ENCODE data around the gene PAQR8.

PAQR8 gene, protein sequence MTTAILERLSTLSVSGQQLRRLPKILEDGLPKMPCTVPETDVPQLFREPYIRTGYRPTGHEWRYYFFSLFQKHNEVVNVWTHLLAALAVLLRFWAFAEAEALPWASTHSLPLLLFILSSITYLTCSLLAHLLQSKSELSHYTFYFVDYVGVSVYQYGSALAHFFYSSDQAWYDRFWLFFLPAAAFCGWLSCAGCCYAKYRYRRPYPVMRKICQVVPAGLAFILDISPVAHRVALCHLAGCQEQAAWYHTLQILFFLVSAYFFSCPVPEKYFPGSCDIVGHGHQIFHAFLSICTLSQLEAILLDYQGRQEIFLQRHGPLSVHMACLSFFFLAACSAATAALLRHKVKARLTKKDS

GRCh38 chr6:52361945-52362442 is at the start of gene PAQR8:
Gene PAQR8, plus strand, starts transcription at chr6:52362151. Its CDS starts 41,063 bp downstream, at chr6:52403214.
- H3K27me3 ChIP-seq (ENCODE audit: control insufficient read depth, insufficient read depth, low read length), result no peaks in the 10 kb centered on the region
- peak within 1 kb of the TSS; percentile 96 for H3K4me3 ChIP-seq (ENCODE audit: low read length)
- H3K9me3 ChIP-seq (ENCODE audit: control insufficient read depth, low read length), result no peaks in the 10 kb centered on the region
- H3K36me3 ChIP-seq (ENCODE audit: control insufficient read depth, insufficient read depth, low read length), result no peaks in the 10 kb centered on the region
- H3K4me1 ChIP-seq (ENCODE audit: control insufficient read depth, insufficient read depth, low read length), result peaks cover 25% of the 10 kb centered on the region
- peak within 1 kb of the TSS; percentile 99 for H3K9ac ChIP-seq (ENCODE audit: low read length)

DNA sequence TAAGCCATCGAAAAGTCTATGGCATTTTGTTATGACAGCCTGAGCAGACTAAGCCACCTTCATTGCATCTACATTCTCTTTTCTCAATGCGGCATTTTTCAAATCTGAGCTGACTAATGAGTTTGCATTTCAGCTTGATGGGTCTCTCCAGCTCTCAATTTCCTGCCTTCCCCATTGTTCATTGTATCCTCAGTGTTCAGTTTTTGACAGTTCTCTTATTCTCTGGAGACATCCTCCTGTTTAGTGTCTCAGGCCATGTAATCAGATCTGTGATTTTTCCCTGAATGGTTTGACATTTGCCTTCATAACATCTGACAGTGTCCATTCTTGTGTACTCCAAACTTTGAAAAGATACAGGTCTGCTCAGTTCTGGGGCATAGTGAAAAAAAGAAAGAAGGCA is 49.5 kb upstream of the PAQR8 start:
- Histone ChIP-seq H3K36me3 (ENCODE audit: control insufficient read depth, insufficient read depth, low read length) (no peaks in the 10 kb centered on the region), H3K4me1 (ENCODE audit: control insufficient read depth, insufficient read depth, low read length) (peaks cover 14% of the 10 kb centered on the region), H3K4me3 (ENCODE audit: low read length) (no peak overlapping the region), H3K27me3 (ENCODE audit: control insufficient read depth, insufficient read depth, low read length) (no peaks in the 10 kb centered on the region), H3K9ac (ENCODE audit: low read length) (no peak overlapping the region), H3K9me3 (ENCODE audit: control insufficient read depth, low read length) (no peaks in the 10 kb centered on the region)

GRCh38 chr6:52314752-52315151 is 47.2 kb upstream of the PAQR8 start:
- no peak overlapping the region for H3K9ac ChIP-seq (ENCODE audit: low read length)
- H3K9me3 ChIP-seq (ENCODE audit: control insufficient read depth, low read length), result no peaks in the 10 kb centered on the region
- H3K4me3 ChIP-seq (ENCODE audit: low read length), result no peak overlapping the region
- no peaks in the 10 kb centered on the region for H3K36me3 ChIP-seq (ENCODE audit: control insufficient read depth, insufficient read depth, low read length)
- H3K27me3 ChIP-seq (ENCODE audit: control insufficient read depth, insufficient read depth, low read length), result no peaks in the 10 kb centered on the region
- H3K4me1 ChIP-seq (ENCODE audit: control insufficient read depth, insufficient read depth, low read length), result peaks cover 23% of the 10 kb centered on the region

- H3K9me3 ChIP-seq (ENCODE audit: control insufficient read depth, low read length), result no peaks in the 10 kb centered on the region
- H3K4me1 ChIP-seq (ENCODE audit: control insufficient read depth, insufficient read depth, low read length), result peaks cover 23% of the 10 kb centered on the region
- H3K27me3 ChIP-seq (ENCODE audit: control insufficient read depth, insufficient read depth, low read length), result no peaks in the 10 kb centered on the region
- no peak overlapping the region for H3K9ac ChIP-seq (ENCODE audit: low read length)
- no peaks in the 10 kb centered on the region for H3K36me3 ChIP-seq (ENCODE audit: control insufficient read depth, insufficient read depth, low read length)
- H3K4me3 ChIP-seq (ENCODE audit: low read length), result no peak overlapping the region
Observed at GRCh38 chr6:52317211-52317610, 44.7 kb upstream of the PAQR8 start.

- no peak overlapping the region for H3K4me3 ChIP-seq (ENCODE audit: low read length)
- no peaks in the 10 kb centered on the region for H3K36me3 ChIP-seq (ENCODE audit: control insufficient read depth, insufficient read depth, low read length)
- H3K9me3 ChIP-seq (ENCODE audit: control insufficient read depth, low read length), result no peaks in the 10 kb centered on the region
- no peak overlapping the region for H3K9ac ChIP-seq (ENCODE audit: low read length)
- H3K4me1 ChIP-seq (ENCODE audit: control insufficient read depth, insufficient read depth, low read length), result peaks cover 23% of the 10 kb centered on the region
- H3K27me3 ChIP-seq (ENCODE audit: control insufficient read depth, insufficient read depth, low read length), result no peaks in the 10 kb centered on the region
Observed at GRCh38 chr6:52317841-52318581, 43.9 kb upstream of the PAQR8 start.

- no peaks in the 10 kb centered on the region for H3K9me3 ChIP-seq (ENCODE audit: control insufficient read depth, low read length)
- no peaks in the 10 kb centered on the region for H3K27me3 ChIP-seq (ENCODE audit: control insufficient read depth, insufficient read depth, low read length)
- H3K4me1 ChIP-seq (ENCODE audit: control insufficient read depth, insufficient read depth, low read length), result peaks cover 32% of the 10 kb centered on the region
- no peak overlapping the region for H3K4me3 ChIP-seq (ENCODE audit: low read length)
- no peak overlapping the region for H3K9ac ChIP-seq (ENCODE audit: low read length)
- no peaks in the 10 kb centered on the region for H3K36me3 ChIP-seq (ENCODE audit: control insufficient read depth, insufficient read depth, low read length)
Observed at GRCh38 chr6:52324189-52324588, 37.8 kb upstream of the PAQR8 start.

DNA sequence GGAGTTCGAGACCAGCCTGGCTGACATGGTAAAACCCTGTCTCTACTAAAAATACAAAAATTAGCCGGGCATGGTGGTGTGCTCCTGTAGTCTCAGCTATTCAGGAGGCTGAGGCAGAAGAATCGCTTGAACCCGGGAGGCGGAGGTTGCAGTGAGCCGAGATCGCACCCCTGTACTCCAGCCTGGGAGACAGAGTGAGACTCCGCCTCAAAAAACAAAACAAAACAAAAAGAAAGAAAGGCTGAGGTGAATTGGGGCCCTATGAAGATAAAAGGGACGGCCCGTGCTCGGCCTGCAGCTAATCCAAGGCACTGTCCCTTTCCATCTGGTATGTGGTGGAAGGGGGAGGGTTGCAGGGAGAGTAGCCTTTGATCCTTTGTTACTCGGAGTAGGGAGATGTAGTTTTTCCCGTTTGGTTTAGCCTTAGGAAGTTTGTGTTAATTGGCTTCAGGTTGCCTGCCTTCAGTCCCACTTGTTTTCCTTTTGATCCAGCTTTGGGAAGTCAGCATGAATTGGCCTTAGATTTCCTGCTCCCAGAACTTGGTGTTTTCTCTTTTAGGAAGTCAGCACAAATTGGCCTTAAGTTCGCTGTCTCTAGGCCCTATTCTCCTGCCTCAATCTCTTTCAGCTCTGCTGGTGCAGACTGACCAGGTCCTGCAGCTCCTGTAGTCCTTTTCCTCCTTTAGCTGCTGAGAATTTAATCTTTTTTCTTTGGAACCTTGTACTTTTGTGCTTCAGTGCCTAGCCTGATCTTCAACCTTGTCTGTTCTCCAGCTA is 36.1 kb upstream of the PAQR8 start:
- Histone ChIP-seq H3K27me3 (ENCODE audit: control insufficient read depth, insufficient read depth, low read length) (no peaks in the 10 kb centered on the region), H3K36me3 (ENCODE audit: control insufficient read depth, insufficient read depth, low read length) (no peaks in the 10 kb centered on the region)

GRCh38 chr6:52326540-52327364 is 35.2 kb upstream of the PAQR8 start:
- Histone ChIP-seq H3K27me3 (ENCODE audit: control insufficient read depth, insufficient read depth, low read length) (no peaks in the 10 kb centered on the region), H3K4me3 (ENCODE audit: low read length) (no peak overlapping the region), H3K9me3 (ENCODE audit: control insufficient read depth, low read length) (no peaks in the 10 kb centered on the region), H3K4me1 (ENCODE audit: control insufficient read depth, insufficient read depth, low read length) (peaks cover 53% of the 10 kb centered on the region), H3K9ac (ENCODE audit: low read length) (no peak overlapping the region), H3K36me3 (ENCODE audit: control insufficient read depth, insufficient read depth, low read length) (no peaks in the 10 kb centered on the region)

More for the DNA sequence above, 36.1 kb upstream of the PAQR8 start:
- no peak overlapping the region for H3K9ac ChIP-seq (ENCODE audit: low read length)
- H3K4me3 ChIP-seq (ENCODE audit: low read length), result no peak overlapping the region
- H3K9me3 ChIP-seq (ENCODE audit: control insufficient read depth, low read length), result no peaks in the 10 kb centered on the region
- peaks cover 45% of the 10 kb centered on the region for H3K4me1 ChIP-seq (ENCODE audit: control insufficient read depth, insufficient read depth, low read length)

GRCh38 chr6:52328303-52328662 is 33.7 kb upstream of the PAQR8 start:
- Histone ChIP-seq H3K36me3 (ENCODE audit: control insufficient read depth, insufficient read depth, low read length) (no peaks in the 10 kb centered on the region), H3K4me1 (ENCODE audit: control insufficient read depth, insufficient read depth, low read length) (peaks cover 66% of the 10 kb centered on the region), H3K9me3 (ENCODE audit: control insufficient read depth, low read length) (no peaks in the 10 kb centered on the region), H3K9ac (ENCODE audit: low read length) (peak overlapping the region; percentile 49), H3K27me3 (ENCODE audit: control insufficient read depth, insufficient read depth, low read length) (no peaks in the 10 kb centered on the region), H3K4me3 (ENCODE audit: low read length) (no peak overlapping the region)

DNA sequence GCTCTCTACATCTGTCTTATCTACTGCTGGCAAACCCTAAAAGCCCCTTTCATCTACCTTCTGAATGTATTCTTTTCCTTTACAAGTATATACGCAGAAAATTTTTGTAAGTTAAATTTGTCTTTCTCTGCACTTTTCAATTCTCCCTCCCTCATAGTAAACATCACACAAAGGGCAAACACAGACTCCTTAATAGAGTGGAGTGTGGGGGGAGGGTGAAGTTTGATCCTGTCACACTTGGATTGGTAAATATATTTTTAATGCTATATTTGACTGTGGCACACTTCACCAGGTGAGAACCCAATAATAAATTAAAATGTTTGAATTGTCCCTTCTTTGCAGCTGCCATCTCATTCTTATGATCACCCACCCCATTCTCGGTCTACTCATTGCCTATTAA is 33.2 kb upstream of the PAQR8 start:
- Histone ChIP-seq H3K4me3 (ENCODE audit: low read length) (no peak overlapping the region), H3K4me1 (ENCODE audit: control insufficient read depth, insufficient read depth, low read length) (peaks cover 69% of the 10 kb centered on the region), H3K9me3 (ENCODE audit: control insufficient read depth, low read length) (no peaks in the 10 kb centered on the region), H3K9ac (ENCODE audit: low read length) (peak overlapping the region; percentile 37), H3K36me3 (ENCODE audit: control insufficient read depth, insufficient read depth, low read length) (no peaks in the 10 kb centered on the region), H3K27me3 (ENCODE audit: control insufficient read depth, insufficient read depth, low read length) (no peaks in the 10 kb centered on the region)

- Histone ChIP-seq H3K27me3 (ENCODE audit: control insufficient read depth, insufficient read depth, low read length) (no peaks in the 10 kb centered on the region), H3K36me3 (ENCODE audit: control insufficient read depth, insufficient read depth, low read length) (no peaks in the 10 kb centered on the region), H3K9me3 (ENCODE audit: control insufficient read depth, low read length) (no peaks in the 10 kb centered on the region), H3K4me1 (ENCODE audit: control insufficient read depth, insufficient read depth, low read length) (peaks cover 87% of the 10 kb centered on the region), H3K9ac (ENCODE audit: low read length) (peak overlapping the region; percentile 54), H3K4me3 (ENCODE audit: low read length) (no peak overlapping the region)
Observed at GRCh38 chr6:52330470-52330869, 31.5 kb upstream of the PAQR8 start.
